HEK293 (cell line): ENCODE data around the gene KIRREL3.

Source experiments
- CTCF ChIA-PET: fragments of 350-600 bp; formaldehyde crosslinking; extraction: SDS; loops from one replicate; lab custom pipeline; 2021; ENCODE audit warnings: antibody characterized with exemption; lab: Yijun Ruan, JAX
- POLR2A ChIA-PET: fragments of 300-600 bp; formaldehyde crosslinking; extraction: SDS; loops from one replicate; lab custom pipeline; 2020; ENCODE audit warnings: antibody characterized with exemption, inconsistent platforms; lab: Yijun Ruan, JAX
- H3K27ac ChIP-seq: fragments of 200-500 bp; sonication (Bioruptor generic); 2 replicates; pipeline ENCODE4 v1.5.1; 2014; ENCODE audit warnings: low read depth, low read length, control low read depth, inconsistent platforms; ENCODE audit errors: extremely low read depth
- H3K36me3 ChIP-seq, 2 experiments: fragments of 200-500 bp in 1 of 2; sonication (Bioruptor generic) in 1 of 2; 1 replicate in 1 of 2; 2 replicates in 1 of 2; pipeline ENCODE4 v1.5.1; 2014 to 2017; ENCODE audit warnings: inconsistent platforms in 2 of 2, low read length in 2 of 2; ENCODE audit not compliant: control insufficient read depth in 2 of 2, insufficient read depth in 1 of 2
- H3K4me1 ChIP-seq: fragments of 200-500 bp; sonication (Bioruptor generic); 2 replicates; pipeline ENCODE4 v1.5.1; 2014; ENCODE audit warnings: mild to moderate bottlenecking, low read length, inconsistent platforms; ENCODE audit not compliant: control insufficient read depth, insufficient read depth
- H3K4me3 ChIP-seq: 2 replicates; pipeline ENCODE4 v1.5.1; 2011; ENCODE audit warnings: low read depth, mild to moderate bottlenecking, control low read depth, low read length, moderate library complexity
- H3K9me3 ChIP-seq: fragments of 200-500 bp; sonication (Bioruptor generic); 2 replicates; pipeline ENCODE4 v1.5.1; 2014; ENCODE audit warnings: low read depth, low read length, inconsistent platforms; ENCODE audit not compliant: control insufficient read depth, insufficient read depth
- EGR2 ChIP-seq: fragments of 450-650 bp; formaldehyde crosslinking; IDR thresholded peaks from 2 replicates; pipeline ENCODE4 v1.5.1; 2016; ENCODE audit warnings: low read depth, missing biosample characterization, missing genetic modification characterization
- GFI1B ChIP-seq: fragments of 450-650 bp; formaldehyde crosslinking; IDR thresholded peaks from 2 replicates; pipeline ENCODE4 v1.5.1; 2016; ENCODE audit warnings: missing biosample characterization, missing genetic modification characterization
- IKZF3 ChIP-seq: fragments of 450-650 bp; IDR thresholded peaks from 2 replicates; pipeline ENCODE4 v1.5.0; 2018; ENCODE audit warnings: missing biosample characterization, mild to moderate bottlenecking, missing genetic modification characterization, moderate library complexity
- KLF8 ChIP-seq: fragments of 450-650 bp; formaldehyde crosslinking; IDR thresholded peaks from 2 replicates; pipeline ENCODE4 v1.5.1; 2016; ENCODE audit warnings: missing biosample characterization, missing genetic modification characterization
- MYNN ChIP-seq: fragments of 450-650 bp; formaldehyde crosslinking; IDR thresholded peaks from 2 replicates; pipeline ENCODE4 v1.5.1; 2016; ENCODE audit warnings: missing biosample characterization, missing genetic modification characterization, borderline replicate concordance
- PRDM1 ChIP-seq: fragments of 450-650 bp; formaldehyde crosslinking; IDR thresholded peaks from 2 replicates; pipeline ENCODE4; 2016; ENCODE audit warnings: missing biosample characterization, missing genetic modification characterization
- SP3 ChIP-seq: fragments of 450-650 bp; formaldehyde crosslinking; IDR thresholded peaks from 2 replicates; pipeline ENCODE4 v1.5.1; 2016; ENCODE audit warnings: missing biosample characterization, missing genetic modification characterization
- ZBTB1 ChIP-seq: fragments of 450-650 bp; formaldehyde crosslinking; IDR thresholded peaks from 2 replicates; pipeline ENCODE4 v1.5.1; 2016; ENCODE audit warnings: missing biosample characterization, missing genetic modification characterization
- ZBTB8A ChIP-seq: fragments of 450-650 bp; formaldehyde crosslinking; IDR thresholded peaks from 2 replicates; pipeline ENCODE4 v1.5.1; 2016; ENCODE audit warnings: missing biosample characterization, missing genetic modification characterization
- ZFP3 ChIP-seq: fragments of 450-650 bp; formaldehyde crosslinking; IDR thresholded peaks from 2 replicates; pipeline ENCODE4 v1.5.1; 2016; ENCODE audit warnings: low read depth, missing biosample characterization, missing genetic modification characterization
- ZNF155 ChIP-seq: fragments of 450-650 bp; formaldehyde crosslinking; IDR thresholded peaks from 2 replicates; pipeline ENCODE4 v1.5.1; 2016; ENCODE audit warnings: missing biosample characterization, missing genetic modification characterization
- ZNF23 ChIP-seq: fragments of 450-650 bp; formaldehyde crosslinking; IDR thresholded peaks from 2 replicates; pipeline ENCODE4 v1.5.1; 2016; ENCODE audit warnings: missing biosample characterization, missing genetic modification characterization, borderline replicate concordance
- ZNF239 ChIP-seq: fragments of 450-650 bp; formaldehyde crosslinking; IDR thresholded peaks from 2 replicates; pipeline ENCODE4 v1.5.1; 2016; ENCODE audit warnings: missing biosample characterization, missing genetic modification characterization
- ZNF266 ChIP-seq: fragments of 450-650 bp; formaldehyde crosslinking; IDR thresholded peaks from 2 replicates; pipeline ENCODE4 v1.5.1; 2016; ENCODE audit warnings: missing biosample characterization, missing genetic modification characterization, low read depth
- ZNF274 ChIP-seq, 2 experiments: fragments of 200-500 bp in 1 of 2; fragments of 450-650 bp in 1 of 2; sonication (Bioruptor generic) in 1 of 2; formaldehyde crosslinking in 1 of 2; IDR thresholded peaks; 2 replicates each; pipeline versions ENCODE4 v1.5.1 to v1.6.1; 2014 to 2016; ENCODE audit warnings: borderline replicate concordance in 1 of 2, inconsistent platforms in 1 of 2, low read length in 1 of 2, missing biosample characterization in 1 of 2, missing genetic modification characterization in 1 of 2
- ZNF324 ChIP-seq: fragments of 450-650 bp; formaldehyde crosslinking; IDR thresholded peaks from 2 replicates; pipeline ENCODE4 v1.5.1; 2016; ENCODE audit warnings: missing biosample characterization, missing genetic modification characterization
- ZNF544 ChIP-seq: fragments of 450-650 bp; formaldehyde crosslinking; IDR thresholded peaks from 2 replicates; pipeline ENCODE4 v1.5.0; 2017; ENCODE audit warnings: missing biosample characterization, missing genetic modification characterization
- ZNF571 ChIP-seq: fragments of 450-650 bp; formaldehyde crosslinking; IDR thresholded peaks from 2 replicates; pipeline ENCODE4 v1.5.0; 2017; ENCODE audit warnings: missing biosample characterization, missing genetic modification characterization
- ZNF843 ChIP-seq: fragments of 450-650 bp; formaldehyde crosslinking; IDR thresholded peaks from 2 replicates; pipeline ENCODE4 v1.5.1; 2016; ENCODE audit warnings: missing biosample characterization, missing genetic modification characterization
- ZSCAN30 ChIP-seq: fragments of 450-650 bp; IDR thresholded peaks from 2 replicates; pipeline ENCODE4 v1.5.1; 2018; ENCODE audit warnings: missing biosample characterization, mild to moderate bottlenecking, missing genetic modification characterization, moderate library complexity
- TF ChIP-seq, protein P1 (sequence below): fragments of 450-650 bp; formaldehyde crosslinking; optimal IDR thresholded peaks from 2 replicates; pipeline ENCODE3; 2016; ENCODE audit warnings: missing biosample characterization, mild to moderate bottlenecking, missing genetic modification characterization
- TF ChIP-seq, protein P2 (sequence below): fragments of 450-650 bp; formaldehyde crosslinking; IDR thresholded peaks from 2 replicates; pipeline ENCODE4 v1.5.1; 2016; ENCODE audit warnings: missing biosample characterization, missing genetic modification characterization
- TF ChIP-seq, protein P3 (sequence below): fragments of 450-650 bp; formaldehyde crosslinking; conservative IDR thresholded peaks from 2 replicates; pipeline ENCODE4 v1.5.1; 2016; ENCODE audit warnings: low read depth, missing biosample characterization, missing genetic modification characterization
- TF ChIP-seq, protein P4 (sequence below): fragments of 450-650 bp; formaldehyde crosslinking; IDR thresholded peaks from 2 replicates; pipeline ENCODE4 v1.5.0; 2017; ENCODE audit warnings: missing biosample characterization, missing genetic modification characterization, borderline replicate concordance

The KIRREL3 gene

DNA sequence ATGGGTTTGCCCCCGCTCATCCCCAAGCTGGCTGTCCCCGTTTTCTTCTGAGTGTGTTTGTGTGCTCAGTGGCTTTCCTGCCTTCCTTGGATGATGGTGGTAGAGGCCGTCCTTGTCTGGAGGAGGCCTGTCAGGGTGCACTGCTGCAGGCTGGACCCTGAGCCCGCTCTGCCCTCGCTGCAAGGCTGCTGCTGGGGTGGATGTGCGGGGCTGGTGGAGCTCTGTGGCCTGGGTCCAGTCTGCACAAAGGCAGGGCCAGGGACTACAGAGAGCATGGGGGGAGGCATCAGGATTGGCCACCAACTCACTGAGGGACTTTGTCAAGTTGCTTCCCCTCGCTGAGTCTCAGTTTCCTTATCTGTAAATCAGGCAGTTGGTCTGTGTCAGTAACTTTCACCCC lies 275.0 kb downstream of the KIRREL3 start:
- H3K36me3 ChIP-seq, result no peaks in the 10 kb centered on the region
- POLR2A ChIA-PET, result no interaction called here
- CTCF ChIA-PET, result no interaction called here

DNA sequence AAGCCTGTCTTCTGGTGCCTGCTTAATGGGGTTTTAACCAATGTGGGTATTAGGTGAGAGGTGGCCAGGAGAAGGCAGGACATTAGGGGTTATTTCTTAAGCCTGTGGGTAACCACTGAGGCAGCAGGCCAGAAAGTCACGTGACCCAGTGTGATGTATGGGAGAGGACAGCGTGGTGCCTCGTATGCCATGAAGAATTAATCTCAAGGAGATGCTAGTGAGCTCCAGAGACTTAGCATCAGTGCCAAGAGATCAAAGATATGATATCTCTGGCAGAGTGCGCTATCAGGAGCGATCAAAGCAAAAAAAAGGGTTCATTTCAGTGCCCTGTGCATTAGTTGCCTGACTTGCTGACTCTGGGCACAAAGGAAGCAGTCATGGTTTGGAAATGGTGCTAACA lies 275.5 kb downstream of the KIRREL3 start:
- Histone ChIP-seq H3K9me3 (no peaks in the 10 kb centered on the region), H3K36me3 (no peaks in the 10 kb centered on the region), H3K4me1 (no peaks in the 10 kb centered on the region), H3K27ac (no peak overlapping the region), H3K4me3 (no peak overlapping the region)
- POLR2A ChIA-PET, result no interaction called here
- TF ChIP-seq ZNF23 (tag by site-specific recombination) (no peak), ZNF571 (tag by site-specific recombination) (no peak), SP3 (no peak), ZNF544 (no peak), ZBTB8A (tag by site-specific recombination) (no peak), ZNF274 (IDR thresholded peaks at IDR 0.05; ENCODE audit: low read length) (no peak), ZNF274 (tag by site-specific recombination; IDR thresholded peaks at IDR 0.05; ENCODE audit: borderline replicate concordance) (no peak), ZNF155 (tag by site-specific recombination) (no peak), ZNF266 (tag by site-specific recombination) (no peak), ZNF324 (tag by site-specific recombination) (no peak)
- TF ChIP-seq, protein P1, sequence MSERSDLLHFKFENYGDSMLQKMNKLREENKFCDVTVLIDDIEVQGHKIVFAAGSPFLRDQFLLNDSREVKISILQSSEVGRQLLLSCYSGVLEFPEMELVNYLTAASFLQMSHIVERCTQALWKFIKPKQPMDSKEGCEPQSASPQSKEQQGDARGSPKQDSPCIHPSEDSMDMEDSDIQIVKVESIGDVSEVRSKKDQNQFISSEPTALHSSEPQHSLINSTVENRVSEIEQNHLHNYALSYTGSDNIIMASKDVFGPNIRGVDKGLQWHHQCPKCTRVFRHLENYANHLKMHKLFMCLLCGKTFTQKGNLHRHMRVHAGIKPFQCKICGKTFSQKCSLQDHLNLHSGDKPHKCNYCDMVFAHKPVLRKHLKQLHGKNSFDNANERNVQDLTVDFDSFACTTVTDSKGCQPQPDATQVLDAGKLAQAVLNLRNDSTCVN (tag by site-specific recombination), result no peak
- CTCF ChIA-PET, result no interaction called here

More for the DNA sequence above, 275.0 kb downstream of the KIRREL3 start:
- no peak overlapping the region for H3K27ac ChIP-seq
- no peaks in the 10 kb centered on the region for H3K4me1 ChIP-seq
- H3K4me3 ChIP-seq, result no peak overlapping the region
- H3K9me3 ChIP-seq, result no peaks in the 10 kb centered on the region
- no peak for TF ChIP-seq KLF8
- no peak for TF ChIP-seq GFI1B
- TF ChIP-seq ZNF155 (tag by site-specific recombination), result no peak
- TF ChIP-seq EGR2 (tag by site-specific recombination), result no peak
- no peak for TF ChIP-seq MYNN

DNA sequence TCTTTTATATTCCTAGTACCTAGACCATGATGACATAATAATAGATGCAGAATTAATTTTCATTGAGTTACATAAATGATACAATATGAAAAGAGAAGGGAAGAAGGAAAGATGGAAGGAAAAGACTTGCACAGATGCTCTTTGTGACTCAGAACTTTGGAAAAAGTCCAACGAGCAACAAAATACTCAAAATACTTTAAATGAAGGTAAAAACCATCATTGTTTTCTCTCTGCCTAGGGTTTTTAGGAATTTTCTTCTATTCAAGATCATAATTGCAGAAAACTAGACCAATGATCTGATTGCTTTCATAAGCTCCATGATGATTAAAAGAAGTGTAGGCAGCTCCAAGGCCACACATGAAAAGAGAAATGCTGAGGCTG lies 276.9 kb downstream of the KIRREL3 start:
- no peaks in the 10 kb centered on the region for H3K9me3 ChIP-seq
- no peaks in the 10 kb centered on the region for H3K4me1 ChIP-seq
- no peak overlapping the region for H3K4me3 ChIP-seq
- no peaks in the 10 kb centered on the region for H3K36me3 ChIP-seq
- CTCF ChIA-PET, result interaction anchor here (0.7 kb wide), 1 partner anchor 1922 kb away, joined by 4 read pairs; no protein-coding TSS in a partner anchor
- TF ChIP-seq IKZF3 (tag by site-specific recombination) (no peak), ZNF239 (tag by site-specific recombination) (no peak), PRDM1 (tag by site-specific recombination) (no peak), ZSCAN30 (no peak), ZFP3 (tag by site-specific recombination) (no peak), ZNF843 (tag by site-specific recombination) (no peak), ZBTB1 (no peak)
- TF ChIP-seq, protein P2, sequence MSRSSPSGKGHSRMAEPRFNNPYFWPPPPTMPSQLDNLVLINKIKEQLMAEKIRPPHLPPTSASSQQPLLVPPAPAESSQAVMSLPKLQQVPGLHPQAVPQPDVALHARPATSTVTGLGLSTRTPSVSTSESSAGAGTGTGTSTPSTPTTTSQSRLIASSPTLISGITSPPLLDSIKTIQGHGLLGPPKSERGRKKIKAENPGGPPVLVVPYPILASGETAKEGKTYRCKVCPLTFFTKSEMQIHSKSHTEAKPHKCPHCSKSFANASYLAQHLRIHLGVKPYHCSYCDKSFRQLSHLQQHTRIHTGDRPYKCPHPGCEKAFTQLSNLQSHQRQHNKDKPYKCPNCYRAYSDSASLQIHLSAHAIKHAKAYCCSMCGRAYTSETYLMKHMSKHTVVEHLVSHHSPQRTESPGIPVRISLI, result no peak
- TF ChIP-seq, protein P3, sequence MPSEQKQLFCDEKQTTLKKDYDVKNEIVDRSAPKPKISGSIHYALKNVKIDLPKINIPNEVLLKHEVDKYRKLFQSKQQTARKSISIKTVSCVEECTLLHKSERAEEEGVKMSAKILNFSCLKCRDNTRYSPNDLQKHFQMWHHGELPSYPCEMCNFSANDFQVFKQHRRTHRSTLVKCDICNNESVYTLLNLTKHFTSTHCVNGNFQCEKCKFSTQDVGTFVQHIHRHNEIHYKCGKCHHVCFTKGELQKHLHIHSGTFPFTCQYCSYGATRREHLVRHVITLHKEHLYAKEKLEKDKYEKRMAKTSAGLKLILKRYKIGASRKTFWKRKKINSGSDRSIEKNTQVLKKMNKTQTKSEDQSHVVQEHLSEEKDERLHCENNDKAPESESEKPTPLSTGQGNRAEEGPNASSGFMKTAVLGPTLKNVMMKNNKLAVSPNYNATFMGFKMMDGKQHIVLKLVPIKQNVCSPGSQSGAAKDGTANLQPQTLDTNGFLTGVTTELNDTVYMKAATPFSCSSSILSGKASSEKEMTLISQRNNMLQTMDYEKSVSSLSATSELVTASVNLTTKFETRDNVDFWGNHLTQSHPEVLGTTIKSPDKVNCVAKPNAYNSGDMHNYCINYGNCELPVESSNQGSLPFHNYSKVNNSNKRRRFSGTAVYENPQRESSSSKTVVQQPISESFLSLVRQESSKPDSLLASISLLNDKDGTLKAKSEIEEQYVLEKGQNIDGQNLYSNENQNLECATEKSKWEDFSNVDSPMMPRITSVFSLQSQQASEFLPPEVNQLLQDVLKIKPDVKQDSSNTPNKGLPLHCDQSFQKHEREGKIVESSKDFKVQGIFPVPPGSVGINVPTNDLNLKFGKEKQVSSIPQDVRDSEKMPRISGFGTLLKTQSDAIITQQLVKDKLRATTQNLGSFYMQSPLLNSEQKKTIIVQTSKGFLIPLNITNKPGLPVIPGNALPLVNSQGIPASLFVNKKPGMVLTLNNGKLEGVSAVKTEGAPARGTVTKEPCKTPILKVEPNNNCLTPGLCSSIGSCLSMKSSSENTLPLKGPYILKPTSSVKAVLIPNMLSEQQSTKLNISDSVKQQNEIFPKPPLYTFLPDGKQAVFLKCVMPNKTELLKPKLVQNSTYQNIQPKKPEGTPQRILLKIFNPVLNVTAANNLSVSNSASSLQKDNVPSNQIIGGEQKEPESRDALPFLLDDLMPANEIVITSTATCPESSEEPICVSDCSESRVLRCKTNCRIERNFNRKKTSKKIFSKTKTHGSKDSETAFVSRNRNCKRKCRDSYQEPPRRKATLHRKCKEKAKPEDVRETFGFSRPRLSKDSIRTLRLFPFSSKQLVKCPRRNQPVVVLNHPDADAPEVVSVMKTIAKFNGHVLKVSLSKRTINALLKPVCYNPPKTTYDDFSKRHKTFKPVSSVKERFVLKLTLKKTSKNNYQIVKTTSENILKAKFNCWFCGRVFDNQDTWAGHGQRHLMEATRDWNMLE, result no peak
- TF ChIP-seq, protein P4, sequence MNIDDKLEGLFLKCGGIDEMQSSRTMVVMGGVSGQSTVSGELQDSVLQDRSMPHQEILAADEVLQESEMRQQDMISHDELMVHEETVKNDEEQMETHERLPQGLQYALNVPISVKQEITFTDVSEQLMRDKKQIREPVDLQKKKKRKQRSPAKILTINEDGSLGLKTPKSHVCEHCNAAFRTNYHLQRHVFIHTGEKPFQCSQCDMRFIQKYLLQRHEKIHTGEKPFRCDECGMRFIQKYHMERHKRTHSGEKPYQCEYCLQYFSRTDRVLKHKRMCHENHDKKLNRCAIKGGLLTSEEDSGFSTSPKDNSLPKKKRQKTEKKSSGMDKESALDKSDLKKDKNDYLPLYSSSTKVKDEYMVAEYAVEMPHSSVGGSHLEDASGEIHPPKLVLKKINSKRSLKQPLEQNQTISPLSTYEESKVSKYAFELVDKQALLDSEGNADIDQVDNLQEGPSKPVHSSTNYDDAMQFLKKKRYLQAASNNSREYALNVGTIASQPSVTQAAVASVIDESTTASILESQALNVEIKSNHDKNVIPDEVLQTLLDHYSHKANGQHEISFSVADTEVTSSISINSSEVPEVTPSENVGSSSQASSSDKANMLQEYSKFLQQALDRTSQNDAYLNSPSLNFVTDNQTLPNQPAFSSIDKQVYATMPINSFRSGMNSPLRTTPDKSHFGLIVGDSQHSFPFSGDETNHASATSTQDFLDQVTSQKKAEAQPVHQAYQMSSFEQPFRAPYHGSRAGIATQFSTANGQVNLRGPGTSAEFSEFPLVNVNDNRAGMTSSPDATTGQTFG (tag by site-specific recombination), result no peak
- POLR2A ChIA-PET, result no interaction called here
- no peak overlapping the region for H3K27ac ChIP-seq
